K562 (cell line): ENCODE results near the gene ELL3. TPM values are rescaled to one million over a fixed set of nuclear protein-coding genes. Genes with fewer than 3 reads are reported as not detected.
A peak's percentile ranks its signal among the peaks of the same experiment; 100 is the strongest.

Experiments used
- AFF4 ChIP-seq: sonication (generic); formaldehyde crosslinking; IDR thresholded peaks from 2 replicates; pipeline ENCODE4 v1.8.0; 2023; ENCODE audit warnings: mild to moderate bottlenecking, missing genetic modification reagents
- CHD1 ChIP-seq: fragments of 200-600 bp; sonication (generic); IDR thresholded peaks from one replicate; pipeline ENCODE4 v1.6.1; 2012; ENCODE audit warnings: mild to moderate bottlenecking, moderate library complexity, low read length, inconsistent platforms
- CTCF ChIP-seq, 3 experiments: IDR thresholded peaks in 2 of 3; conservative IDR thresholded peaks in 1 of 3; 2 replicates each; pipeline ENCODE4 v1.5.1; 2011 to 2012; ENCODE audit warnings: low read length in 3 of 3, mild to moderate bottlenecking in 3 of 3, control low read depth in 2 of 3, improper control_type of control experiment in 1 of 3, inconsistent platforms in 1 of 3, low read depth in 1 of 3, mixed read lengths in 1 of 3, moderate library complexity in 1 of 3; ENCODE audit not compliant: insufficient read depth in 2 of 3
- HMGXB4 ChIP-seq: sonication (generic); formaldehyde crosslinking; IDR thresholded peaks from 2 replicates; pipeline ENCODE4 v1.8.1; 2023; ENCODE audit warnings: mild to moderate bottlenecking, missing genetic modification reagents
- JUN ChIP-seq, 2 experiments: sonication (generic) in 1 of 2; formaldehyde crosslinking in 1 of 2; IDR thresholded peaks; 2 replicates each; pipeline versions ENCODE4 v1.6.1 to v1.8.0; 2012 to 2022; ENCODE audit warnings: borderline replicate concordance in 2 of 2, mild to moderate bottlenecking in 2 of 2, improper control_type of control experiment in 1 of 2, low read depth in 1 of 2, low read length in 1 of 2, missing genetic modification reagents in 1 of 2
- RBM34 ChIP-seq: fragments of 200-400 bp; formaldehyde crosslinking; IDR thresholded peaks from 2 replicates; pipeline ENCODE4 v1.6.1; 2018; ENCODE audit warnings: low read length, borderline replicate concordance; ENCODE audit not compliant: insufficient read depth
- polyA plus RNA-seq, 8 experiments: library from polyadenylated mRNA; depleted of rRNA in 4 of 8; stranded (reverse) in 5 of 8; unstranded in 3 of 8; fragments of >200 nt; fragmentation: Nextera tagmentation in 2 of 8; fragmentation: Illumina TruSeq in 1 of 8; extraction: Ambion mirVana in 2 of 8; extraction: Trizol in 1 of 8; gene quantifications; 2 replicates each; pipeline versions ENCODE4 v1.2.1 to v1.2.3, GENCODE V29; 2011 to 2014; ENCODE audit warnings: inconsistent platforms in 1 of 8, missing spikeins in 1 of 8
- total RNA-seq, 7 experiments: library from RNA; depleted of rRNA in 6 of 7; stranded (reverse); fragments of >200 nt in 6 of 7; fragmentation: Illumina TruSeq in 2 of 7; extraction: Trizol in 2 of 7; gene quantifications; 2 replicates each; pipeline versions ENCODE4 v1.2.1 to v1.2.3, GENCODE V29; 2011 to 2021; ENCODE audit warnings: low replicate concordance in 1 of 7

The ELL3 gene
- total and polyA plus RNA-seq, 9 of the 15 experiments (the other 6 are each of a cell fraction or from before 2014, with no cell fraction given) = 0.80 to 5.2 (median 2.6) TPM

GRCh38 chr15:43799209-43799944, 22.6 kb upstream of the ELL3 start (continued):
- TF ChIP-seq CTCF (IDR thresholded peaks at IDR 0.05 in 2 of 3, conservative IDR thresholded peaks at IDR 0.05 in 1 of 3; ENCODE audit: insufficient read depth in 2 of 3, low read depth in 1 of 3, low read length in 3 of 3) (peak; percentile 15 to 48 (median 29); a peak in 3 of 6 replicates), AFF4 (CRISPR knock-in tag) (no peak), JUN (IDR thresholded peaks at IDR 0.05; ENCODE audit: borderline replicate concordance, low read depth, low read length) (no peak), JUN (CRISPR knock-in tag; IDR thresholded peaks at IDR 0.05; ENCODE audit: borderline replicate concordance) (no peak), RBM34 (no peak), HMGXB4 (CRISPR knock-in tag) (no peak), CHD1 (no peak)
- TF ChIP-seq, all 486 proteins: peak for 8
